ENCODE results near the gene RRP1. TPM values are rescaled to one million over a fixed set of nuclear protein-coding genes. Genes with fewer than 3 reads are reported as not detected.

Gene RRP1, protein sequence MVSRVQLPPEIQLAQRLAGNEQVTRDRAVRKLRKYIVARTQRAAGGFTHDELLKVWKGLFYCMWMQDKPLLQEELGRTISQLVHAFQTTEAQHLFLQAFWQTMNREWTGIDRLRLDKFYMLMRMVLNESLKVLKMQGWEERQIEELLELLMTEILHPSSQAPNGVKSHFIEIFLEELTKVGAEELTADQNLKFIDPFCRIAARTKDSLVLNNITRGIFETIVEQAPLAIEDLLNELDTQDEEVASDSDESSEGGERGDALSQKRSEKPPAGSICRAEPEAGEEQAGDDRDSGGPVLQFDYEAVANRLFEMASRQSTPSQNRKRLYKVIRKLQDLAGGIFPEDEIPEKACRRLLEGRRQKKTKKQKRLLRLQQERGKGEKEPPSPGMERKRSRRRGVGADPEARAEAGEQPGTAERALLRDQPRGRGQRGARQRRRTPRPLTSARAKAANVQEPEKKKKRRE
- polyA plus RNA-seq (ENCODE audit: low read depth in 6 of 6) = 10 to 100 TPM in 5 of 6 donors, 1 to 10 TPM in 1; 9.4 to 18.6 (median 10.9) TPM

GRCh38 chr21:43789276-43790009 lies at the start of gene RRP1:
TSS of gene RRP1 (plus strand) at chr21:43789577. CDS start at chr21:43789630, 53 bp downstream.
- DNase-seq (peak; percentile 97), ATAC-seq (ENCODE audit: low read depth in 2 of 2) (peak; percentile 85 to 93)
- Mint-ChIP-seq H3K4me3 (peak within 1 kb of the TSS; percentile 90 to 96 (median 92)), H3K9me3 (no peaks in the 10 kb centered on the region), H3K27ac (peak within 1 kb of the TSS; percentile 87 to 98 (median 95)), H3K27me3 (no peaks in the 10 kb centered on the region), H3K4me1 (peaks cover 19 to 31% (median 22%) of the 10 kb centered on the region in 3 donors), H3K36me3 (peaks cover 7 to 8% of the 10 kb centered on the region in 2 donors)

DNA sequence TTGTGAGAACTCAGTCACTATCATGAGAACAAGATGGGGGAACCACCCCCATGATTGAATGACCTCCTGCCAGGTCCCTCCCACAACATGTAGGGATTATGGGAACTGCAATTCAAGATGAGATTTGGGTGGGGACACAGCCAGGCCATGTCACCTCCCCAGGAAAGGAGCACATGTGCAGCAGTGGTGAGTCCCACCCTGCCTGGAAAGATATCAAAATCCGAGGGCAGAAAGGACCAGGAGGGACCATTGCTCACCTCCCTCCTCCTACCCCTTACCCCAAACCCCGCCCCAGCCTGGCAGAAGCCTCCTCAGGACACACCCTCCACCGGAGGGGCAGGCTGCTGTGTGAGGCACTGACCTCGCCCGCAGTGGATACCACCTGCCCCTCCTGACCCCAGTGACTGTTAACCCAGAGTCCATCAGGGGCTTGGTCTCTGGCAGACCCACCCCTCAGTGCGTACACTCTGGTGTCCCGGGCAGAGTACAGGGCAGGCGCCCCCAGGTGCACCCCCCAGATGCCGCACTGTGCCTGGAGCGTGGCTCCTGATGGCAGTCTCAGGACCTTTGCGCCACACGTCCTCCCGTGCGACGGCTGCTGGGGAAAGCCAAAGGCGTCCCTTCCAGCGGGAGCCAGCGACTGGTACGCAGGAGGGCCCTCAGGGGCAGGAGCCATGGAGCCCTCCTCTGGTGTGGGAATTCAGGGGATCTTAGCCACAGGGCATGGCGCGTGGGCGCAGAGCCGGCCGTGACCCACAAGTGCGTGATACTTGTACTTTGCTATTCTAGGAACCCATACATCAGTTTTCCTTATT lies 49.5 kb upstream of the RRP1 start:
- H3K9me3 Mint-ChIP-seq = no peaks in the 10 kb centered on the region
- peaks cover 2 to 7% of the 10 kb centered on the region in 2 donors for H3K36me3 Mint-ChIP-seq
- peak overlapping the region in 3 of 8 donors; percentile 12 to 76 (median 63) for H3K4me3 Mint-ChIP-seq
- peak overlapping the region in 3 of 6 donors; percentile 22 to 95 (median 62) for H3K27ac Mint-ChIP-seq
- peaks cover 7 to 12% (median 11%) of the 10 kb centered on the region in 3 donors for H3K4me1 Mint-ChIP-seq
- ATAC-seq (ENCODE audit: low read depth in 2 of 2) (peak; percentile 17 to 27), DNase-seq (no peak)
- H3K27me3 Mint-ChIP-seq = no peaks in the 10 kb centered on the region

- Mint-ChIP-seq H3K9me3 (no peaks in the 10 kb centered on the region), H3K4me1 (peaks cover 7 to 12% (median 11%) of the 10 kb centered on the region in 3 donors), H3K36me3 (peaks cover 5 to 10% of the 10 kb centered on the region in 2 donors), H3K27me3 (no peaks in the 10 kb centered on the region), H3K4me3 (peak overlapping the region in 4 of 8 donors; percentile 12 to 76 (median 45)), H3K27ac (peak overlapping the region in 5 of 6 donors; percentile 47 to 98 (median 84))
- ATAC-seq (ENCODE audit: low read depth in 2 of 2) (peak; percentile 58 to 65), DNase-seq (no peak)
These were observed 48.8 kb upstream of the RRP1 start for GRCh38 chr21:43740497-43741156.

GRCh38 chr21:43741423-43742096 lies 47.8 kb upstream of the RRP1 start:
- Mint-ChIP-seq H3K27ac (no peak overlapping the region), H3K4me1 (peaks cover 7 to 12% (median 11%) of the 10 kb centered on the region in 3 donors), H3K9me3 (no peaks in the 10 kb centered on the region), H3K27me3 (no peaks in the 10 kb centered on the region), H3K4me3 (peak overlapping the region in 1 of 8 donors; percentile 11), H3K36me3 (peaks cover 5 to 10% of the 10 kb centered on the region in 2 donors)
- DNase-seq (no peak), ATAC-seq (ENCODE audit: low read depth in 2 of 2) (no peak)

DNA sequence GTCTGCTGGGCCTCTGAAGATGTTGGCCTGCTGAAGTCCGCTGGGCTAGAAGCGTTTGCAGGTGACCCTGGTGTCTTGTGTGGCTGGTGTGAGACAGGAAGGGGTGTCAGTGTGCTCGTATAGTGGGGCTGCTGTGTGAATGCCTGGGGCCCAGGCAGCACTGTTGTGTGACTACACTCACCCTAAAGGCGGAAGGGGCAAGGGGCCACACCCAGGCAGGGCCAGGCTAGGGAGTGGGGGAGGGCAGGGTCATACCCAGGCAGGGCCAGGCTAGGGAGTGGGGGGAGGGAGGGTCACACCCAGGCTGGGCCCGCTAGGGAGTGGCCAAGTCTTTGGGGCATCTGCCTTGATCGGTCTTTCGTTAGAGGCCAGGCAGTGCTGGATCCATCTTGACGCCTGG lies 45.4 kb upstream of the RRP1 start:
- DNase-seq = no peak
- Mint-ChIP-seq H3K27ac (peak overlapping the region in 1 of 6 donors; percentile 56), H3K9me3 (no peaks in the 10 kb centered on the region), H3K27me3 (no peaks in the 10 kb centered on the region), H3K4me3 (no peak overlapping the region), H3K4me1 (peaks cover 7 to 12% (median 11%) of the 10 kb centered on the region in 3 donors), H3K36me3 (peaks cover 5 to 10% of the 10 kb centered on the region in 2 donors)
- no peak for ATAC-seq (ENCODE audit: low read depth in 2 of 2)

GRCh38 chr21:43744725-43745124 lies 44.7 kb upstream of the RRP1 start:
- ATAC-seq (ENCODE audit: low read depth in 2 of 2) = no peak
- Mint-ChIP-seq H3K4me1 (peaks cover 6 to 7% (median 6%) of the 10 kb centered on the region in 3 donors), H3K27ac (no peak overlapping the region), H3K4me3 (peak overlapping the region in 1 of 8 donors; percentile 27), H3K27me3 (no peaks in the 10 kb centered on the region), H3K36me3 (peaks cover 5 to 10% of the 10 kb centered on the region in 2 donors), H3K9me3 (no peaks in the 10 kb centered on the region)
- no peak for DNase-seq

DNA sequence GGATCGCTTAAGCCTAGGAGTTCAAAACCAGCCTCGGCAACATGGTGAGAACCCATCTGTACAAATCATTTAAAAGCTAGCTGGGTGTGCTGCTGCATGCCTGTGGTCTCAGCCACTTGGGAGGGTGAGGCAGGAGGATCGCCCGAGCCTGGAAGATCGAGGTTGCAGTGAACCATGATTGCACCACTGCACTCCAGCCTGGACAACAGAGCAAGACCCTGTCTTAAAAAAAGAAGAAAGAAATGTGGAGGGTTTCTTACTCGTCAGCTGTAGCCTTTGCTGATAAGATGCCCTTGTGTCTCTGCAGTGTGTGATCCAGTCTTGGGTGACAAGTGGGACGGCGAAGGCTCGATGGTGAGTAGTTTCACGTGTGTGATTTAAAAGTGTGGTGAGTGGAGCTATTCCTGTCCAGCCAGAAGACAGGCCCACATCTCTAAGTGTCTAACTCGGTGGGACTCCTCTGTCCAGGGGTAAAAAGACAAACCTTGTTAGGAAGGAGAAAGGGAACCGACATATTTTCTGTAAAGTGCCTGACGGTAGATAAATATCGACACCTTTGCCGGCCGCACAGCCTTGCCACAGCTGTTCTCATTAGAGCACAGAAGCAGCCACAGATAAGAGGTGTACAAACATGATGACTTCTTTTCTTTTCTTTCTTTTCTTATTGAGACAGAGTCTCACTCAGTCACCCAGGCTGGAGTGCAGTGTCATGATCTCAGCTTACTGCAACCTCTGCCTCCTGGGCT lies 43.4 kb upstream of the RRP1 start:
- ATAC-seq (ENCODE audit: low read depth in 2 of 2) = no peak

GRCh38 chr21:43748622-43749021 lies 40.8 kb upstream of the RRP1 start:
- Mint-ChIP-seq H3K27me3 (no peaks in the 10 kb centered on the region), H3K36me3 (peaks cover 5 to 10% of the 10 kb centered on the region in 2 donors), H3K4me3 (no peak overlapping the region), H3K27ac (no peak overlapping the region), H3K9me3 (no peaks in the 10 kb centered on the region), H3K4me1 (no peaks in the 10 kb centered on the region)
- ATAC-seq (ENCODE audit: low read depth in 2 of 2) = no peak
- DNase-seq = no peak

More for the DNA sequence above, 43.4 kb upstream of the RRP1 start:
- no peaks in the 10 kb centered on the region for H3K9me3 Mint-ChIP-seq
- no peaks in the 10 kb centered on the region for H3K27me3 Mint-ChIP-seq
- H3K36me3 Mint-ChIP-seq = peaks cover 5 to 10% of the 10 kb centered on the region in 2 donors
- no peak for DNase-seq
- H3K4me3 Mint-ChIP-seq = no peak overlapping the region
- H3K4me1 Mint-ChIP-seq = peaks cover 0 to under 1% (median under 1%) of the 10 kb centered on the region in 3 donors
- H3K27ac Mint-ChIP-seq = peak overlapping the region in 2 of 6 donors; percentile 16 to 44

DNA sequence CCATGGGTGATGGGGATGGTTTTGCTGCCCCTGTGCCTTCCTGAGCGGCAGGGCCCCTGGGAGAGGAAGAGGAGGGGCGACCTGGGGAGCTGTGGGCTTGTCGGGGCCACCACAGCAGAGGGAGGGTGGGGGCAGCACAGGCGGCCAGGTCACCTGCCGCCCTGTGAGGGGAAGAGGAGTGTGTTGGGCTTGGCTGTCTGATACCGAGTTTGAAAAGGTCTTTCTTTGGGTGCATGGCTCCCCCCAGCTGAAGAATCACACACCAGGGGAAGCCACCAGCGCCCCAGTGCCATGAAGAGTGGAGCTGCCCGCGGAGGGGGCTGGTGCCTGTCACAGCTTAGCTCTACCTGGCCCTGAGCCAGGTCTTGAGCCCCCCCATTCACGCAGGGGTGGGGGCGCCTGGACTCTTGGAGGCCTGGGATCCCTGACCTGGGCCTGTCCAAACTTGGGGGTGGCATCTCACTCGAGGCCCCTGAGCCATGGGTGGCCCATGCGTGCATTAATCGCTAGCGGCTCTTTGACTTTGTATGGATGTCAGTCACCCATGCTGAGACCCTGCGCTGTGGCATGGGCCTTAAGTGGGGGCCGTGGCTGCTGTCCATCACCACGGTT lies 39.6 kb upstream of the RRP1 start:
- Mint-ChIP-seq H3K36me3 (peaks cover 4 to 8% of the 10 kb centered on the region in 2 donors), H3K9me3 (no peaks in the 10 kb centered on the region)

GRCh38 chr21:43750339-43751033 lies 38.9 kb upstream of the RRP1 start:
- DNase-seq = no peak
- Mint-ChIP-seq H3K36me3 (peaks cover 0 to 5% of the 10 kb centered on the region in 2 donors), H3K27ac (peak overlapping the region in 1 of 6 donors; percentile 70)

More for the DNA sequence above, 39.6 kb upstream of the RRP1 start:
- H3K4me1 Mint-ChIP-seq = no peaks in the 10 kb centered on the region
- no peak for DNase-seq
- no peak for ATAC-seq (ENCODE audit: low read depth in 2 of 2)
- peak overlapping the region in 1 of 6 donors; percentile 76 for H3K27ac Mint-ChIP-seq
- no peaks in the 10 kb centered on the region for H3K27me3 Mint-ChIP-seq
- no peak overlapping the region for H3K4me3 Mint-ChIP-seq

More at GRCh38 chr21:43750339-43751033, 38.9 kb upstream of the RRP1 start:
- Mint-ChIP-seq H3K9me3 (no peaks in the 10 kb centered on the region), H3K4me1 (no peaks in the 10 kb centered on the region), H3K27me3 (no peaks in the 10 kb centered on the region), H3K4me3 (peak overlapping the region in 1 of 8 donors; percentile 23)
- ATAC-seq (ENCODE audit: low read depth in 2 of 2) = no peak
